Fibroblast of pulmonary artery (primary cell): ENCODE measurements around the gene ASXL1.
A peak's percentile ranks its signal among the peaks of the same experiment; 100 is the strongest.

Source experiments
- DNase-seq: peaks from one replicate; pipeline ENCODE4 v3.0.0-alpha.2; 2010; ENCODE audit warnings: low read depth
- H3K4me3 ChIP-seq: replicated peaks from 2 replicates; pipeline ENCODE4 v1.5.1; 2011; ENCODE audit warnings: low read depth, mild to moderate bottlenecking, control low read depth, low read length, moderate library complexity
- CTCF ChIP-seq: IDR thresholded peaks from 2 replicates; pipeline ENCODE4 v1.5.1; 2011; ENCODE audit warnings: mild to moderate bottlenecking, control low read depth, low read length, inconsistent platforms; ENCODE audit errors: missing control alignments

Gene ASXL1

GRCh38 chr20:32362901-32363364 is 4.8 kb downstream of the ASXL1 start:
- no peak overlapping the region for H3K4me3 ChIP-seq
- no peak for DNase-seq
- no peak for TF ChIP-seq CTCF

- TF ChIP-seq CTCF, result no peak
- H3K4me3 ChIP-seq, result no peak overlapping the region
- DNase-seq, result no peak
Measured at GRCh38 chr20:32363492-32363891, 5.4 kb downstream of the ASXL1 start.

GRCh38 chr20:32364554-32365208 is 6.5 kb downstream of the ASXL1 start:
- no peak for DNase-seq
- H3K4me3 ChIP-seq, result no peak overlapping the region
- TF ChIP-seq CTCF, result no peak

GRCh38 chr20:32365564-32365963 is 7.4 kb downstream of the ASXL1 start:
- TF ChIP-seq CTCF, result no peak
- no peak for DNase-seq
- H3K4me3 ChIP-seq, result no peak overlapping the region

GRCh38 chr20:32366380-32366779 is 8.2 kb downstream of the ASXL1 start:
- TF ChIP-seq CTCF, result no peak
- DNase-seq, result no peak
- H3K4me3 ChIP-seq, result no peak overlapping the region

GRCh38 chr20:32368323-32368722 is 10.2 kb downstream of the ASXL1 start:
- DNase-seq, result no peak
- no peak for TF ChIP-seq CTCF
- H3K4me3 ChIP-seq, result no peak overlapping the region

GRCh38 chr20:32368925-32369324 is 10.8 kb downstream of the ASXL1 start:
- no peak for TF ChIP-seq CTCF
- DNase-seq, result peak; percentile 45
- H3K4me3 ChIP-seq, result no peak overlapping the region
